Progenitor cell of endocrine pancreas (in vitro differentiated cells): Measurements from ENCODE around the gene RAP1GAP. TPM values are rescaled to one million over a fixed set of nuclear protein-coding genes. Genes with fewer than 3 reads are reported as not detected.

Source experiments
- DNase-seq: peaks from one replicate; pipeline ENCODE4 v3.0.0; 2021; ENCODE audit warnings: low spot score; ENCODE audit not compliant: unreplicated experiment
- H3K27ac Mint-ChIP-seq: 2 replicates; pipeline ENCODE4 v1.8.0; 2021; ENCODE audit warnings: mild to moderate bottlenecking, moderate library complexity, mixed read lengths
- H3K27me3 Mint-ChIP-seq: 2 replicates; pipeline ENCODE4 v1.8.0; 2021; ENCODE audit warnings: mixed read lengths
- H3K36me3 Mint-ChIP-seq: 2 replicates; pipeline ENCODE4 v1.8.0; 2022; ENCODE audit warnings: mixed read lengths; ENCODE audit not compliant: insufficient read depth
- H3K4me1 Mint-ChIP-seq: 2 replicates; pipeline ENCODE4 v1.8.0; 2021; ENCODE audit warnings: low read depth, mixed read lengths
- H3K4me3 Mint-ChIP-seq: 2 replicates; pipeline ENCODE4 v1.8.0; 2021; ENCODE audit warnings: low read depth, mild to moderate bottlenecking, moderate library complexity, mixed read lengths
- H3K9me3 Mint-ChIP-seq: 2 replicates; pipeline ENCODE4 v1.8.0; 2021; ENCODE audit warnings: low read depth, mixed read lengths
- total RNA-seq: library from RNA; stranded (reverse); gene quantifications from 2 replicates; pipeline ENCODE4 v1.2.1, GENCODE V29; 2021
- TF ChIP-seq, protein P1 (sequence below): fragments of 200-600 bp; sonication (generic); IDR thresholded peaks from one replicate; pipeline ENCODE4 v1.5.0; 2021; ENCODE audit warnings: antibody characterized with exemption, mild to moderate bottlenecking; ENCODE audit not compliant: unreplicated experiment

Gene RAP1GAP
- total RNA-seq, 1 donor from 2014 or later = 15.3 TPM

DNA sequence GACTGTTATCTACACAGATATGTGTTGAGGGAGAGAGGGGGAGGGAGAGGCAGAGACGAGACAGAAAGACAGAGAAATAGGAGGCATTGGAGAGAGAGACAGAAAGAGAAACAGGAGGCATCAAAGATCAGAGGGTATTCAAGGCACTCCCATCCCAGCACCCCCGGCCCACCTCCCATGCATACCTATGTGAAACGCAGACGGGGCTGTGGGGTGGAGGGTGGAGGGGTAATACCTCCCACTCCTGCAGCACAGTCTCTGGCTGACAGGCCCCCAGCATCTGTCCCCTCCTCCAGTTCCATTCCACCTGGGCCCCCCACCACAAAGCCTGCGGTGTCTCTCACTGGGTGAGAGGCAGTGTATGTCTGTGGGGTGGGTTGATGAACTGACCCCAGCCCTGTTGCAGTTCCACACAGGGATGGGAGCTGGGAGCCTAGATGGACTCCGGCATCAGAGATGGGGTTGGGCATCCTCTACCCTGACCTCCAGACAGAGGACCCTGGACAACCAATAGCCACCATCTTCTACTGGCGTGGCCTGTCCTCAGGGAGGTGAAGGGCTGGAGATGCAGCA is 49.7 kb downstream of the RAP1GAP start:
- no peak overlapping the region for H3K4me3 Mint-ChIP-seq

DNA sequence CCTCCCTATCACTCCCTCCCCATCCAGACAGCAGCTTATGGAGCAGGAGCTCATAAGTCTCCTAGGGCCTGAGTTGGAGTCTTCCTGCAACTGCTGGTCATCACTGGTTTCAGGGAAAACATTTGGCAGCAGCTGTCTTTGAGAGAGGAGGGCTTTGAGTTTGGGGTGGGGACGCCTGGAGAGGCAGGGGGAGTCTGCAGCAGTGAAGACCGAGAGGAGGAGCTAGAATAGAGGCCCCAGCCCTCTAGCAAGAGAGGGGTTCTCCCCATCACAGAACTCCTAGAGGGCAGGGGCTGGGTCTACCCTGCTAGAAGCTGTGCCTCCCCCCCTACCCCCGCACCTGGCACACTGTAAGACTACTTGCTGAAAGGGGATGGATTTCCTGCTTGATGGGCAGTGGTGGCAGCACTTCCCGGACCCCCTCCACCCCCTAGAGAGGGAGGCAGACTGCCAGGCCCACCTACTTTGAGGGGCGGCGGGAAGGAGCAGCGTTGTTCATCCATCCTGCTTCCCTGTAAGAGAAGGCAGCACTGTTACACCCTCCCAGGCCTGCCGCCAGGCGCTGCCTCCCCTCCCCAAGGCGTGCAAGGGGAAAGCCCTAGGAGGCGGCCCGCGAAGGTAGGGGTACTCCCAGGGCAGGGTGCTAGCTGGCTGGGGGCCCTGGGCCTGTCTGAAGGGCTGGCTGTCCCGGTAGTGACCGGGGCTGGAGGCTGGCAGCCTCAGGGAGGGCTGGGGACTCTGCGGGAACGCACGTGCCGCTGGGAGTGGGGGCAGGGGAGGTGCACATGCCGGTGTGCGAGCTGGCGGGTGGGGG is 50.4 kb downstream of the RAP1GAP start:
- Mint-ChIP-seq H3K27ac (no peak overlapping the region), H3K9me3 (no peaks in the 10 kb centered on the region), H3K4me3 (no peak overlapping the region), H3K4me1 (peaks cover 18% of the 10 kb centered on the region), H3K27me3 (peaks cover 20% of the 10 kb centered on the region), H3K36me3 (no peaks in the 10 kb centered on the region)
- TF ChIP-seq, protein P1, sequence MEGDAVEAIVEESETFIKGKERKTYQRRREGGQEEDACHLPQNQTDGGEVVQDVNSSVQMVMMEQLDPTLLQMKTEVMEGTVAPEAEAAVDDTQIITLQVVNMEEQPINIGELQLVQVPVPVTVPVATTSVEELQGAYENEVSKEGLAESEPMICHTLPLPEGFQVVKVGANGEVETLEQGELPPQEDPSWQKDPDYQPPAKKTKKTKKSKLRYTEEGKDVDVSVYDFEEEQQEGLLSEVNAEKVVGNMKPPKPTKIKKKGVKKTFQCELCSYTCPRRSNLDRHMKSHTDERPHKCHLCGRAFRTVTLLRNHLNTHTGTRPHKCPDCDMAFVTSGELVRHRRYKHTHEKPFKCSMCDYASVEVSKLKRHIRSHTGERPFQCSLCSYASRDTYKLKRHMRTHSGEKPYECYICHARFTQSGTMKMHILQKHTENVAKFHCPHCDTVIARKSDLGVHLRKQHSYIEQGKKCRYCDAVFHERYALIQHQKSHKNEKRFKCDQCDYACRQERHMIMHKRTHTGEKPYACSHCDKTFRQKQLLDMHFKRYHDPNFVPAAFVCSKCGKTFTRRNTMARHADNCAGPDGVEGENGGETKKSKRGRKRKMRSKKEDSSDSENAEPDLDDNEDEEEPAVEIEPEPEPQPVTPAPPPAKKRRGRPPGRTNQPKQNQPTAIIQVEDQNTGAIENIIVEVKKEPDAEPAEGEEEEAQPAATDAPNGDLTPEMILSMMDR = no peak
- no peak for DNase-seq

More for the DNA sequence above, 49.7 kb downstream of the RAP1GAP start:
- Mint-ChIP-seq H3K27me3 (peaks cover 20% of the 10 kb centered on the region), H3K27ac (no peak overlapping the region), H3K4me1 (peaks cover 23% of the 10 kb centered on the region), H3K36me3 (no peaks in the 10 kb centered on the region), H3K9me3 (no peaks in the 10 kb centered on the region)
- TF ChIP-seq, protein P1 = no peak
- no peak for DNase-seq

- no peak overlapping the region for H3K27ac Mint-ChIP-seq
- H3K36me3 Mint-ChIP-seq = peaks cover under 1% of the 10 kb centered on the region
- H3K4me1 Mint-ChIP-seq = peaks cover 13% of the 10 kb centered on the region
- peaks cover 20% of the 10 kb centered on the region for H3K27me3 Mint-ChIP-seq
- H3K9me3 Mint-ChIP-seq = no peaks in the 10 kb centered on the region
- DNase-seq = no peak
- TF ChIP-seq, protein P1 = no peak
- H3K4me3 Mint-ChIP-seq = no peak overlapping the region
These were observed 51.1 kb downstream of the RAP1GAP start for GRCh38 chr1:21618059-21618458.

DNA sequence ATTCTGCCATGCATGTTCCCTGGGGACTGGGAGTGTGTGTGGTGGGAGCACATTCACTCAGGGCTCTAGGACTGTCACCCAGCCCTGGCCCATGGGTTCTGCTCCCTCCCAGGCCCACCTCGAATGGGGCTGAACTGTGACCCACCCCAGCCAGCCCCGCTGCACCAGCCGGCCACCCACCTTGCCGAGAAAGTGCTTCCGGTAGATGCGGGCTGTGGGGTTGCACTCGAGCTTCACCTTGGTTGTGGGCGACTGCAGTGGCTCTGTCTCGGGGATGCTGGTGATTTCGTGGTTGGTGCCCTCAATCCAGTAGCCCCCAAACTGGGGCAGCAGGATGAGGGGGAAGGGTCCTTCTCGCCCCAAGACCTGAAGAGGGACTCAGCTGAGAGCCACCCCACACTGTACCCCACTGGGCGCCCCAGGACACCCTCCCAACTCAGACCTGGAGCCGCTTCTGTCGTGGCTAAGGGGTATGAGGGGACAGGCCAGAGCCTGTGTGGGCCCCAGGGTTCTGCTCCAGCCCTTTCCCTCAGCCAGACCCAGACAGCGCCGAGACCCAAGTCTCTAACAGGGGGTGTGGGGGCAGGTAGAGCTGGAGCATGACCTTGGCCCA is 51.9 kb downstream of the RAP1GAP start:
- H3K4me3 Mint-ChIP-seq = no peak overlapping the region
- peaks cover 10% of the 10 kb centered on the region for H3K4me1 Mint-ChIP-seq
- TF ChIP-seq, protein P1 = no peak
- no peak overlapping the region for H3K27ac Mint-ChIP-seq
- H3K36me3 Mint-ChIP-seq = peaks cover 5% of the 10 kb centered on the region
- H3K27me3 Mint-ChIP-seq = peaks cover 20% of the 10 kb centered on the region
- no peak for DNase-seq
- H3K9me3 Mint-ChIP-seq = no peaks in the 10 kb centered on the region

DNA sequence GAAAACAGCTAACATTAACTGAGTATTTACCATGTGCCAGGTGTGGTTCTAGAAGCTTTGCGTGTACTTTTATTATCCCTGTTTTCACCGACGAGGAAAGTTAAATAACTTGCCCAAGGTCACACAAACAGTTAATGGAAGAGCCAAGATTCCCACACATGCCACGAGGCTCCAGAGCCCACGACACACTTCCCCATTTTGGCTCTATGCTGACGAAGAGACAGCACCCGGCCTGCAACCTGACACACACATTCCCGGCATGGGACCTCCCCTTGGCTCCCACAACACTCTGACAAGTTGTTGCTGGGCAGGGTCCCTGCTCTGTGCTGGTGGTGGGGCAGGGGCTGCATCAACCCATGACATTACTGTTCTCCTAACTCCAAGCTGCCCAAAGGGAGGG is 52.8 kb downstream of the RAP1GAP start:
- no peak overlapping the region for H3K27ac Mint-ChIP-seq
- peaks cover 6% of the 10 kb centered on the region for H3K4me1 Mint-ChIP-seq
- no peak overlapping the region for H3K4me3 Mint-ChIP-seq
- TF ChIP-seq, protein P1 = no peak
- peaks cover 16% of the 10 kb centered on the region for H3K27me3 Mint-ChIP-seq
- H3K9me3 Mint-ChIP-seq = no peaks in the 10 kb centered on the region
- no peak for DNase-seq
- peaks cover 5% of the 10 kb centered on the region for H3K36me3 Mint-ChIP-seq
